ENCODE results near the gene ANKS3.

DNA sequence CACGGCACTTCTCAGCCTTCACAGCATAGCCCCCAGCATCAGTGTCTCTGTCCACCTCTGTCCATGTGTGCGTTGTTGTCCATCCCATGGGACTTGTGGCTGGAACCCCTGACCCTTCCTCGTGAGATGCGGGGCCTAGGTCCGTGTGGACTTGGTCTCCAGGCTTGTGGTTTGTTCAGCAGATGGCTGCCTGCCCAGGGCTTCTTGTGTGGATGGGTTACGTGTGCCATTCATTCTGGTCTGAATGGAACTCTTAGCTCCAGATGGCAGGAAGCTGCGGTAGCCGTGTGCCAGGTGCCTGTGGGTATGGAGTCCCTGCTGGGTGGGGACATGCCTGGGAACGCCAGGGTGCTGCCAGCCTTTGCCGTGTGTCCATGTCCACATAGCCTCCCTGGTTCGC, 72.4 kb downstream of the ANKS3 start:
- no peak for TF ChIP-seq POLR2A (IDR thresholded peaks at IDR 0.05)
- TF ChIP-seq POLR2AphosphoS5 (IDR thresholded peaks at IDR 0.05) = no peak
- TF ChIP-seq, protein P1, sequence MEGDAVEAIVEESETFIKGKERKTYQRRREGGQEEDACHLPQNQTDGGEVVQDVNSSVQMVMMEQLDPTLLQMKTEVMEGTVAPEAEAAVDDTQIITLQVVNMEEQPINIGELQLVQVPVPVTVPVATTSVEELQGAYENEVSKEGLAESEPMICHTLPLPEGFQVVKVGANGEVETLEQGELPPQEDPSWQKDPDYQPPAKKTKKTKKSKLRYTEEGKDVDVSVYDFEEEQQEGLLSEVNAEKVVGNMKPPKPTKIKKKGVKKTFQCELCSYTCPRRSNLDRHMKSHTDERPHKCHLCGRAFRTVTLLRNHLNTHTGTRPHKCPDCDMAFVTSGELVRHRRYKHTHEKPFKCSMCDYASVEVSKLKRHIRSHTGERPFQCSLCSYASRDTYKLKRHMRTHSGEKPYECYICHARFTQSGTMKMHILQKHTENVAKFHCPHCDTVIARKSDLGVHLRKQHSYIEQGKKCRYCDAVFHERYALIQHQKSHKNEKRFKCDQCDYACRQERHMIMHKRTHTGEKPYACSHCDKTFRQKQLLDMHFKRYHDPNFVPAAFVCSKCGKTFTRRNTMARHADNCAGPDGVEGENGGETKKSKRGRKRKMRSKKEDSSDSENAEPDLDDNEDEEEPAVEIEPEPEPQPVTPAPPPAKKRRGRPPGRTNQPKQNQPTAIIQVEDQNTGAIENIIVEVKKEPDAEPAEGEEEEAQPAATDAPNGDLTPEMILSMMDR (IDR thresholded peaks at IDR 0.05) = no peak
- TF ChIP-seq EP300 (IDR thresholded peaks at IDR 0.05) = no peak
